Trophoblast cell (in vitro differentiated cells and primary cell): ENCODE data around the gene RIPOR2.

ENCODE experiments used
- DNase-seq, 2 donors: peaks; one replicate each; pipeline ENCODE4 v3.0.0-alpha.2; 2016
- H2AFZ ChIP-seq: 2 replicates; pipeline ENCODE4 v1.6.1; 2013; ENCODE audit warnings: low read length, moderate library complexity, mild to moderate bottlenecking; ENCODE audit not compliant: insufficient read depth, poor library complexity
- H2AK5ac ChIP-seq: 2 replicates; pipeline ENCODE4 v1.6.1; 2013; ENCODE audit warnings: mild to moderate bottlenecking, low read length
- H2BK120ac ChIP-seq: 2 replicates; pipeline ENCODE4 v1.6.1; 2013; ENCODE audit warnings: low read length, mild to moderate bottlenecking, moderate library complexity; ENCODE audit not compliant: insufficient read depth, poor library complexity
- H2BK12ac ChIP-seq: 2 replicates; pipeline ENCODE4 v1.6.1; 2013; ENCODE audit warnings: mild to moderate bottlenecking, low read length, moderate library complexity
- H2BK5ac ChIP-seq: 2 replicates; pipeline ENCODE4 v1.6.1; 2013; ENCODE audit warnings: low read length, low read depth, moderate library complexity, mild to moderate bottlenecking; ENCODE audit not compliant: poor library complexity
- H3K14ac ChIP-seq: 2 replicates; pipeline ENCODE4 v1.6.1; 2013; ENCODE audit warnings: mild to moderate bottlenecking, low read length
- H3K18ac ChIP-seq: 2 replicates; pipeline ENCODE4 v1.6.1; 2013; ENCODE audit warnings: mild to moderate bottlenecking, low read length
- H3K23ac ChIP-seq: 2 replicates; pipeline ENCODE4 v1.6.1; 2013; ENCODE audit warnings: low read length
- H3K27ac ChIP-seq: 2 replicates; pipeline ENCODE4 v1.5.1; 2013; ENCODE audit warnings: low read depth, mild to moderate bottlenecking, inconsistent platforms, low read length, moderate library complexity
- H3K27me3 ChIP-seq: 2 replicates; pipeline ENCODE4 v1.6.1; 2013; ENCODE audit warnings: inconsistent platforms, mild to moderate bottlenecking, low read length, moderate library complexity; ENCODE audit not compliant: insufficient read depth
- H3K36me3 ChIP-seq, 2 experiments: 1 replicate in 1 of 2; 2 replicates in 1 of 2; pipeline ENCODE4 v1.6.1; 2013; ENCODE audit warnings: low read length in 2 of 2, mild to moderate bottlenecking in 2 of 2, moderate library complexity in 1 of 2; ENCODE audit not compliant: insufficient read depth in 2 of 2, control insufficient read depth in 1 of 2
- H3K4ac ChIP-seq: 2 replicates; pipeline ENCODE4 v1.6.1; 2013; ENCODE audit warnings: low read depth, mild to moderate bottlenecking, low read length, moderate library complexity
- H3K4me1 ChIP-seq, 2 experiments: 1 replicate in 1 of 2; 2 replicates in 1 of 2; pipeline ENCODE4 v1.6.1; 2013; ENCODE audit warnings: low read length in 2 of 2, mild to moderate bottlenecking in 2 of 2, moderate library complexity in 1 of 2; ENCODE audit not compliant: insufficient read depth in 2 of 2, control insufficient read depth in 1 of 2
- H3K4me2 ChIP-seq: 2 replicates; pipeline ENCODE4 v1.6.1; 2013; ENCODE audit warnings: inconsistent platforms, mild to moderate bottlenecking, low read length, moderate library complexity
- H3K4me3 ChIP-seq: 2 replicates; pipeline ENCODE4 v1.5.1; 2013; ENCODE audit warnings: mild to moderate bottlenecking, low read depth, low read length, inconsistent platforms
- H3K79me1 ChIP-seq: one replicate; pipeline ENCODE4 v1.6.1; 2013; ENCODE audit warnings: low read length
- H3K79me2 ChIP-seq: 2 replicates; pipeline ENCODE4 v1.6.1; 2013; ENCODE audit warnings: low read length, mild to moderate bottlenecking; ENCODE audit not compliant: control insufficient read depth, insufficient read depth, poor library complexity
- H3K9ac ChIP-seq: 2 replicates; pipeline ENCODE4 v1.6.1; 2013; ENCODE audit warnings: mild to moderate bottlenecking, low read length
- H3K9me3 ChIP-seq: 2 replicates; pipeline ENCODE4 v1.6.1; 2013; ENCODE audit warnings: low read depth, mild to moderate bottlenecking, control low read depth, inconsistent platforms, low read length; ENCODE audit not compliant: insufficient read depth
- H4K12ac ChIP-seq: 2 replicates; pipeline ENCODE4 v1.6.1; 2013; ENCODE audit warnings: low read depth, mild to moderate bottlenecking, low read length, moderate library complexity
- H4K8ac ChIP-seq: 2 replicates; pipeline ENCODE4 v1.6.1; 2013; ENCODE audit warnings: low read depth, mild to moderate bottlenecking, low read length, moderate library complexity
- H4K91ac ChIP-seq: one replicate; pipeline ENCODE4 v1.6.1; 2013; ENCODE audit warnings: low read depth, mild to moderate bottlenecking, low read length, moderate library complexity
- WGBS: extraction: QIAGEN DNeasy Blood & Tissue Kit; methylation state at CpG from one replicate; pipeline ENCODE4 v1.1.7; 2013; ENCODE audit warnings: missing lambda C conversion rate; ENCODE audit not compliant: insufficient read length, insufficient coverage; ENCODE audit errors: extremely low coverage; 5-methylcytosine and 5-hydroxymethylcytosine counted together

RIPOR2 gene

GRCh38 chr6:24861934-24862333, 73.8 kb downstream of the RIPOR2 start:
- Histone ChIP-seq H4K12ac (no peak overlapping the region), H3K27me3 (no peaks in the 10 kb centered on the region), H2BK12ac (no peak overlapping the region), H2AK5ac (no peak overlapping the region), H3K9ac (no peak overlapping the region), H3K4me1 (peaks cover 3 to 7% of the 10 kb centered on the region in 2 experiments), H2BK120ac (no peak overlapping the region), H3K9me3 (no peaks in the 10 kb centered on the region), H3K14ac (no peak overlapping the region), H3K4ac (no peak overlapping the region), H4K8ac (no peak overlapping the region), H3K79me1 (peaks cover 3% of the 10 kb centered on the region), H4K91ac (no peak overlapping the region), H3K23ac (no peak overlapping the region), H3K79me2 (peaks cover 2% of the 10 kb centered on the region), H3K36me3 (peaks cover 13 to 36% of the 10 kb centered on the region in 2 experiments), H3K4me2 (no peak overlapping the region), H3K4me3 (no peak overlapping the region), H2AFZ (no peak overlapping the region), H2BK5ac (no peak overlapping the region), H3K27ac (no peak overlapping the region), H3K18ac (no peak overlapping the region)
- WGBS, result no CpG with 5 or more reads among the region's 2 CpGs
- no peak for DNase-seq

DNA sequence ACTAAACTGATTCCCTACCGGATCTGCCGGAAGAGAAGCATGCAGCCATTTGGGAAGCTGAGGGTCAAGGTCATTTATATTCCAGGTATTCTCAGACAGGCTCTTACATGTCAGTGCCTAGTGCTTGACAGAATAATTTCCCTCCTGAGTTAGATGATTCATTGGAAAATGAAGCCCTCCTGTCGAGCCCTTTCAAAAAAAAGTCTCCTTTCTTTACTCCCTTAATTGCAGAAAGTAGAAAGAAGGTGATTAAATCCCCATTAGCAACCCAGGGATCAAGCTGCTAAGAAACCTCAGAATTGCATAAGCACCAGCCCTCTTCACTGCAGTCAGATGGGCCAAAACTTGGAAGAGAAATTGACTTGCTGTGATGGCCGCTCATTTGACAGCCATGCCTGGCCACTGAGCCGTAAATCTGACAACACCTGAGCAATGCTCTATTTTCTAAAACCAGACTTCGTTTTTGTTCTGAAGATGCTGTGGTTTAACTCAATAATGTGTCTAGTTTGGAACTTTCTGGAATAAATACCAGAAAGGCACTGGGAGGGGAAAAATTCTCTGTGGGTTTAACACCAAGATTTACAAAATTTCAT, 76.1 kb downstream of the RIPOR2 start:
- H3K79me1 ChIP-seq, result peaks cover 3% of the 10 kb centered on the region
- H3K9me3 ChIP-seq, result no peaks in the 10 kb centered on the region
- peaks cover 14 to 36% of the 10 kb centered on the region in 2 experiments for H3K36me3 ChIP-seq
- no peak overlapping the region for H3K27ac ChIP-seq
- H4K12ac ChIP-seq, result no peak overlapping the region
- H2AFZ ChIP-seq, result no peak overlapping the region
- H4K91ac ChIP-seq, result no peak overlapping the region
- WGBS, result no CpG with 5 or more reads among the region's 6 CpGs
- no peaks in the 10 kb centered on the region for H3K27me3 ChIP-seq
- no peak overlapping the region for H3K23ac ChIP-seq
- H3K9ac ChIP-seq, result no peak overlapping the region
- H2AK5ac ChIP-seq, result no peak overlapping the region
- H3K4me1 ChIP-seq, result peaks cover 3 to 7% of the 10 kb centered on the region in 2 experiments
- no peak for DNase-seq
- H3K4me2 ChIP-seq, result no peak overlapping the region
- peaks cover 2% of the 10 kb centered on the region for H3K79me2 ChIP-seq
- no peak overlapping the region for H3K18ac ChIP-seq
- no peak overlapping the region for H2BK5ac ChIP-seq
- H3K4me3 ChIP-seq, result no peak overlapping the region
- no peak overlapping the region for H2BK12ac ChIP-seq
- H4K8ac ChIP-seq, result no peak overlapping the region
- H2BK120ac ChIP-seq, result no peak overlapping the region
- H3K4ac ChIP-seq, result no peak overlapping the region
- no peak overlapping the region for H3K14ac ChIP-seq

- Histone ChIP-seq H2AFZ (no peak overlapping the region), H3K4me1 (peaks cover 3 to 4% of the 10 kb centered on the region in 2 experiments), H2BK12ac (no peak overlapping the region), H3K36me3 (peaks cover 14 to 38% of the 10 kb centered on the region in 2 experiments), H4K12ac (no peak overlapping the region), H3K4ac (no peak overlapping the region), H3K9ac (no peak overlapping the region), H3K4me3 (no peak overlapping the region), H3K79me2 (peaks cover 2% of the 10 kb centered on the region), H4K91ac (no peak overlapping the region), H3K27me3 (no peaks in the 10 kb centered on the region), H2BK120ac (no peak overlapping the region), H2BK5ac (no peak overlapping the region), H3K14ac (no peak overlapping the region), H2AK5ac (no peak overlapping the region), H3K9me3 (no peaks in the 10 kb centered on the region), H3K18ac (no peak overlapping the region), H3K4me2 (no peak overlapping the region), H3K27ac (peak overlapping the region; percentile 5), H3K23ac (no peak overlapping the region), H4K8ac (no peak overlapping the region), H3K79me1 (peaks cover 3% of the 10 kb centered on the region)
- no CpG with 5 or more reads among the region's 5 CpGs for WGBS
- no peak for DNase-seq
These were observed 76.6 kb downstream of the RIPOR2 start for GRCh38 chr6:24859132-24859531.

DNA sequence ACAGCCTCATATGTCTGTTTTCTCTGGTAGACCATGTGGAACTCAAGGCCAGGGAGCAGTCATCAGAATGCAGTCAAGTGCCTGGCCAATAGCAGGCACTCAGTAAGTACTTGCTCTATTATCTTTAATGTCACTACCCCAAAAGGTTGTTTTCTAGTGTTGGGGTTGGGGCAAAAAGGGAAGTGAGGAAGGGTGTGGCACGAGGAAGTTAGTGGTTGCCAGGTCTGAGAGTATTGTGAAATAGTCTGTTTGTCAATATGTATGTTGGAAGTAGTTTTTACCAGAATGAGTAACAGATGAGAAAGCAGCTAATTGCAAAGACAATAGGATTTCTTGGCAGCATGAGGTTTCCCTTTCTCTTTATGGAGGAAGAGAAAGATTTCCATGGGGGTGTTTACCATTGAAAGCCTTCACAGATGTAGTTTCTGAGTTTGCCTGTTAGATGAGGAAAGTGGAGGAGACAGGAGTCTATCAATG, 77.5 kb downstream of the RIPOR2 start:
- DNase-seq, result no peak
- WGBS, result no CpG with 5 or more reads among the region's 1 CpG
- H2BK12ac ChIP-seq, result no peak overlapping the region

More for the DNA sequence above, 77.5 kb downstream of the RIPOR2 start:
- H3K36me3 ChIP-seq, result peaks cover 17 to 36% of the 10 kb centered on the region in 2 experiments
- H4K12ac ChIP-seq, result no peak overlapping the region
- no peak overlapping the region for H3K18ac ChIP-seq
- peaks cover 3% of the 10 kb centered on the region for H3K79me1 ChIP-seq
- H3K4ac ChIP-seq, result no peak overlapping the region
- H3K4me3 ChIP-seq, result no peak overlapping the region
- H2BK5ac ChIP-seq, result no peak overlapping the region
- peak overlapping the region; percentile 39 for H3K14ac ChIP-seq
- no peak overlapping the region for H3K23ac ChIP-seq
- no peak overlapping the region for H3K4me2 ChIP-seq
- peaks cover 3 to 4% of the 10 kb centered on the region in 2 experiments for H3K4me1 ChIP-seq
- no peak overlapping the region for H4K8ac ChIP-seq
- H3K9me3 ChIP-seq, result no peaks in the 10 kb centered on the region
- H3K9ac ChIP-seq, result no peak overlapping the region
- no peak overlapping the region for H2AK5ac ChIP-seq
- H2AFZ ChIP-seq, result no peak overlapping the region
- peaks cover 2% of the 10 kb centered on the region for H3K79me2 ChIP-seq
- no peak overlapping the region for H4K91ac ChIP-seq
- no peaks in the 10 kb centered on the region for H3K27me3 ChIP-seq
- no peak overlapping the region for H2BK120ac ChIP-seq
- H3K27ac ChIP-seq, result no peak overlapping the region
